Measurements from ENCODE around the gene CLOCK. TPM values are rescaled to one million over a fixed set of nuclear protein-coding genes. Genes with fewer than 3 reads are reported as not detected.
A peak's percentile ranks its signal among the peaks of the same experiment; 100 is the strongest.

The CLOCK gene
- polyA plus RNA-seq, 1 of the 3 experiments (the other 2 are of a cell fraction): 4.2 TPM

DNA sequence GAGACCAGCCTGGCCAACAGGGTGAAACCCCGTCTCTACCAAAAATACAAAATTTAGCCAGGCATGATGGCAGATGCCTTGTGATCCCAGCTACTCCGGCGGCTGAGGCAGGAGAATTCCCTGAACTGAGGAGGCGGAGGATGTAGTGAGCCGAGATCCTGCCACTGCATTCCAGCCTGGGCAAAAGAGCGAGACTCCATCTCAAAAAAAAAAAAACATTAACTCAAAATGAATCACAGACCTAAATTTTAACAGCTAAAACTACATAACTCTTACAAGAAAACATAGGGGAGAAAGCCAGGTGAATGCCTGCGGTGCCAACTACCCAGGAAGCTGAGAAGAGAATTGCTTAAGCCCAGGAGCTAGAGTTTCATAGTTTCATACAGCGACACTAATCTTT is 96.1 kb downstream of the CLOCK start:
- no peak overlapping the region for H3K27ac ChIP-seq (ENCODE audit: low read depth in 2 of 2, low read length in 1 of 2)
- WGBS (ENCODE audit: low lambda C conversion rate): 96% methylated on average over 7 of the region's 8 CpGs
- no peak overlapping the region for H2AFZ ChIP-seq (ENCODE audit: low read depth)
- TF ChIP-seq, protein P1, sequence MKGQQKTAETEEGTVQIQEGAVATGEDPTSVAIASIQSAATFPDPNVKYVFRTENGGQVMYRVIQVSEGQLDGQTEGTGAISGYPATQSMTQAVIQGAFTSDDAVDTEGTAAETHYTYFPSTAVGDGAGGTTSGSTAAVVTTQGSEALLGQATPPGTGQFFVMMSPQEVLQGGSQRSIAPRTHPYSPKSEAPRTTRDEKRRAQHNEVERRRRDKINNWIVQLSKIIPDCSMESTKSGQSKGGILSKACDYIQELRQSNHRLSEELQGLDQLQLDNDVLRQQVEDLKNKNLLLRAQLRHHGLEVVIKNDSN (IDR thresholded peaks at IDR 0.05; ENCODE audit: borderline replicate concordance, low read depth): no peak
- no peak for TF ChIP-seq ELF1 (IDR thresholded peaks at IDR 0.05)
- TF ChIP-seq SMC3 (IDR thresholded peaks at IDR 0.05; ENCODE audit: low read depth, low read length): no peak
- ChIA-PET CTCF (interaction anchor here (1.0 kb wide), 1 partner anchor 24 kb away, joined by 3 read pairs; no protein-coding TSS in a partner anchor), POLR2A (no interaction called here)
- H3K9me2 ChIP-seq: no peaks in the 10 kb centered on the region
- DNase-seq: no peak
- peaks cover 4% of the 10 kb centered on the region; the same call in 1 of the 2 replicates for H3K79me2 ChIP-seq (ENCODE audit: insufficient read depth)
- no peaks in the 10 kb centered on the region for H3K9me3 ChIP-seq
- peaks cover 0 to 22% of the 10 kb centered on the region in 2 experiments; a peak in 1 of 4 replicates for H3K4me1 ChIP-seq (ENCODE audit: control insufficient read depth in 1 of 2, insufficient read depth in 2 of 2, low read depth in 1 of 2, low read length in 1 of 2)
- no peaks in the 10 kb centered on the region for H3K27me3 ChIP-seq (ENCODE audit: insufficient read depth)
- H4K20me1 ChIP-seq (ENCODE audit: insufficient read depth): no peaks in the 10 kb centered on the region
- H3K4me3 ChIP-seq (ENCODE audit: low read depth in 2 of 2, low read length in 1 of 2): no peak overlapping the region
- H3K36me3 ChIP-seq (replicated peaks in 1 of 2; ENCODE audit: control insufficient read depth in 1 of 2, insufficient read depth in 2 of 2, low read length in 1 of 2): peaks cover 49 to 62% of the 10 kb centered on the region in 2 experiments
- peaks cover 23% of the 10 kb centered on the region for H3F3A ChIP-seq (replicated peaks; ENCODE audit: insufficient read depth)
- H3K4me2 ChIP-seq: no peak overlapping the region
- H3K9ac ChIP-seq: no peak overlapping the region

DNA sequence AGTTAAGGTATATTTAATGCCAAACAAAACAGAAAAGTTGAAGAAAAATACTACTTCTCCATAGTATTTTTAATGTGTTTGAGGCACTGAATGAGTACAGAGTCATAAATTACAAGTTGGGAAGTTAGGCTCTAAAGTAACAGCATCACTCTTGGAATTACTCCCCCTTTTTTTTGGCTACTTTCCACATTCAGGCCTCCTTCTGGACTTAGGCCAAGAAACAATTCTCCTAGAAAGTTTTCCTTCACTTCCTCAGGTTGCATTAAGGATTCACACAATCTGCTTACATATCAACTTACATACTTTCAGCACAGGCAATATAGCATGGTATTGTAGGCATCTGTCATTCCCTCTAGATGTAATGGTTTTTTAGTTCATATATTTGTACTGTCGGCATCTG is 98.9 kb downstream of the CLOCK start:
- H3K79me2 ChIP-seq (ENCODE audit: insufficient read depth): peaks cover 4% of the 10 kb centered on the region; the same call in 1 of the 2 replicates
- POLR2A ChIA-PET: no interaction called here

More for the DNA sequence above, 98.9 kb downstream of the CLOCK start:
- no peaks in the 10 kb centered on the region for H3K9me2 ChIP-seq
- peaks cover 29% of the 10 kb centered on the region for H3F3A ChIP-seq (replicated peaks; ENCODE audit: insufficient read depth)
- CTCF ChIA-PET: no interaction called here
- H3K4me1 ChIP-seq (ENCODE audit: control insufficient read depth in 1 of 2, insufficient read depth in 2 of 2, low read depth in 1 of 2, low read length in 1 of 2): peaks cover 0 to 23% of the 10 kb centered on the region in 2 experiments; a peak in 1 of 4 replicates
- H3K4me2 ChIP-seq: no peak overlapping the region
- H3K27ac ChIP-seq (ENCODE audit: low read depth in 2 of 2, low read length in 1 of 2): peak overlapping the region in 1 of 2 experiments; percentile 59; a peak in 3 of 4 replicates
- WGBS (ENCODE audit: low lambda C conversion rate): 64% methylated on average over 1 of the region's 1 CpG
- no peaks in the 10 kb centered on the region for H3K9me3 ChIP-seq
- no peak overlapping the region for H3K9ac ChIP-seq
- no peaks in the 10 kb centered on the region for H4K20me1 ChIP-seq (ENCODE audit: insufficient read depth)
- H3K36me3 ChIP-seq (replicated peaks in 1 of 2; ENCODE audit: control insufficient read depth in 1 of 2, insufficient read depth in 2 of 2, low read length in 1 of 2): peaks cover 49 to 65% of the 10 kb centered on the region in 2 experiments
- no peak for TF ChIP-seq JUND (IDR thresholded peaks at IDR 0.05)
- peak; percentile 84 for TF ChIP-seq NFIC (IDR thresholded peaks at IDR 0.05; ENCODE audit: borderline replicate concordance)
- no peak for TF ChIP-seq MEF2A (IDR thresholded peaks at IDR 0.05; ENCODE audit: borderline replicate concordance, low read depth)
- no peak for TF ChIP-seq TEAD4 (IDR thresholded peaks at IDR 0.05; ENCODE audit: borderline replicate concordance, insufficient read depth)
- TF ChIP-seq MXI1 (IDR thresholded peaks at IDR 0.05; ENCODE audit: low read depth, low read length): no peak
- TF ChIP-seq RAD21 (IDR thresholded peaks at IDR 0.05; ENCODE audit: low read length): no peak
- TF ChIP-seq EZH2phosphoT487 (IDR thresholded peaks at IDR 0.05; ENCODE audit: borderline replicate concordance, low read depth): no peak
- TF ChIP-seq YY1 (IDR thresholded peaks at IDR 0.05; ENCODE audit: low read depth): no peak
- TF ChIP-seq, protein P2, sequence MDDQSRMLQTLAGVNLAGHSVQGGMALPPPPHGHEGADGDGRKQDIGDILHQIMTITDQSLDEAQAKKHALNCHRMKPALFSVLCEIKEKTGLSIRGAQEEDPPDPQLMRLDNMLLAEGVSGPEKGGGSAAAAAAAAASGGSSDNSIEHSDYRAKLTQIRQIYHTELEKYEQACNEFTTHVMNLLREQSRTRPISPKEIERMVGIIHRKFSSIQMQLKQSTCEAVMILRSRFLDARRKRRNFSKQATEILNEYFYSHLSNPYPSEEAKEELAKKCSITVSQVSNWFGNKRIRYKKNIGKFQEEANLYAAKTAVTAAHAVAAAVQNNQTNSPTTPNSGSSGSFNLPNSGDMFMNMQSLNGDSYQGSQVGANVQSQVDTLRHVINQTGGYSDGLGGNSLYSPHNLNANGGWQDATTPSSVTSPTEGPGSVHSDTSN (IDR thresholded peaks at IDR 0.05): 0 out of 2 replicates have a peak, but pooled peaks have one; percentile 20
- TF ChIP-seq, protein P3, sequence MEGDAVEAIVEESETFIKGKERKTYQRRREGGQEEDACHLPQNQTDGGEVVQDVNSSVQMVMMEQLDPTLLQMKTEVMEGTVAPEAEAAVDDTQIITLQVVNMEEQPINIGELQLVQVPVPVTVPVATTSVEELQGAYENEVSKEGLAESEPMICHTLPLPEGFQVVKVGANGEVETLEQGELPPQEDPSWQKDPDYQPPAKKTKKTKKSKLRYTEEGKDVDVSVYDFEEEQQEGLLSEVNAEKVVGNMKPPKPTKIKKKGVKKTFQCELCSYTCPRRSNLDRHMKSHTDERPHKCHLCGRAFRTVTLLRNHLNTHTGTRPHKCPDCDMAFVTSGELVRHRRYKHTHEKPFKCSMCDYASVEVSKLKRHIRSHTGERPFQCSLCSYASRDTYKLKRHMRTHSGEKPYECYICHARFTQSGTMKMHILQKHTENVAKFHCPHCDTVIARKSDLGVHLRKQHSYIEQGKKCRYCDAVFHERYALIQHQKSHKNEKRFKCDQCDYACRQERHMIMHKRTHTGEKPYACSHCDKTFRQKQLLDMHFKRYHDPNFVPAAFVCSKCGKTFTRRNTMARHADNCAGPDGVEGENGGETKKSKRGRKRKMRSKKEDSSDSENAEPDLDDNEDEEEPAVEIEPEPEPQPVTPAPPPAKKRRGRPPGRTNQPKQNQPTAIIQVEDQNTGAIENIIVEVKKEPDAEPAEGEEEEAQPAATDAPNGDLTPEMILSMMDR (IDR thresholded peaks at IDR 0.05): no peak
- no peak for TF ChIP-seq FOXJ3 (CRISPR knock-in tag; IDR thresholded peaks at IDR 0.05)
- no peak for TF ChIP-seq SIN3A (IDR thresholded peaks at IDR 0.05; ENCODE audit: borderline replicate concordance, low read depth, low read length)
- TF ChIP-seq, protein P4, sequence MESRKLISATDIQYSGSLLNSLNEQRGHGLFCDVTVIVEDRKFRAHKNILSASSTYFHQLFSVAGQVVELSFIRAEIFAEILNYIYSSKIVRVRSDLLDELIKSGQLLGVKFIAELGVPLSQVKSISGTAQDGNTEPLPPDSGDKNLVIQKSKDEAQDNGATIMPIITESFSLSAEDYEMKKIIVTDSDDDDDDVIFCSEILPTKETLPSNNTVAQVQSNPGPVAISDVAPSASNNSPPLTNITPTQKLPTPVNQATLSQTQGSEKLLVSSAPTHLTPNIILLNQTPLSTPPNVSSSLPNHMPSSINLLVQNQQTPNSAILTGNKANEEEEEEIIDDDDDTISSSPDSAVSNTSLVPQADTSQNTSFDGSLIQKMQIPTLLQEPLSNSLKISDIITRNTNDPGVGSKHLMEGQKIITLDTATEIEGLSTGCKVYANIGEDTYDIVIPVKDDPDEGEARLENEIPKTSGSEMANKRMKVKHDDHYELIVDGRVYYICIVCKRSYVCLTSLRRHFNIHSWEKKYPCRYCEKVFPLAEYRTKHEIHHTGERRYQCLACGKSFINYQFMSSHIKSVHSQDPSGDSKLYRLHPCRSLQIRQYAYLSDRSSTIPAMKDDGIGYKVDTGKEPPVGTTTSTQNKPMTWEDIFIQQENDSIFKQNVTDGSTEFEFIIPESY (IDR thresholded peaks at IDR 0.05; ENCODE audit: borderline replicate concordance, low read depth): no peak
- no peak for TF ChIP-seq RFX5 (IDR thresholded peaks at IDR 0.05; ENCODE audit: low read length)
- no peak overlapping the region for H2AFZ ChIP-seq (ENCODE audit: low read depth)
- H3K27me3 ChIP-seq (ENCODE audit: insufficient read depth): no peaks in the 10 kb centered on the region
- no peak for DNase-seq
- no peak overlapping the region for H3K4me3 ChIP-seq (ENCODE audit: low read depth in 2 of 2, low read length in 1 of 2)
